Raji (cell line): ENCODE measurements around the gene SPEM2.

Experiments
- POLR2A ChIP-seq: IDR thresholded peaks from 2 replicates; pipeline ENCODE4 v1.6.1; 2011; ENCODE audit warnings: low read depth, low read length, control low read depth; ENCODE audit not compliant: insufficient read depth

Gene SPEM2

GRCh38 chr17:7394452-7395191 lies 30.8 kb upstream of the SPEM2 start, which contains the start of gene PLSCR3:
TSS of gene PLSCR3 (minus strand) at chr17:7394525. CDS start at chr17:7394110, 415 bp downstream.
- TF ChIP-seq POLR2A = peak; percentile 79

- TF ChIP-seq POLR2A = 0 out of 2 replicates have a peak, but pooled peaks have one; percentile 28
Measured at GRCh38 chr17:7396147-7396546, 29.3 kb upstream of the SPEM2 start.

- TF ChIP-seq POLR2A = peak; percentile 2; the same call in 1 of the 2 replicates
Measured at GRCh38 chr17:7398612-7399011, 26.8 kb upstream of the SPEM2 start.

GRCh38 chr17:7403043-7403726 lies 22.2 kb upstream of the SPEM2 start:
- TF ChIP-seq POLR2A = no peak

- TF ChIP-seq POLR2A = no peak
Measured at GRCh38 chr17:7403727-7403976, 21.8 kb upstream of the SPEM2 start.

GRCh38 chr17:7403977-7404736 lies 21.3 kb upstream of the SPEM2 start, which contains the start of gene TMEM256:
TSS of gene TMEM256 (minus strand) at chr17:7404097. CDS start at chr17:7404084, 13 bp downstream.
- TF ChIP-seq POLR2A = peak; percentile 91

- TF ChIP-seq POLR2A = no peak
Measured at GRCh38 chr17:7404737-7405349, 20.6 kb upstream of the SPEM2 start.

- TF ChIP-seq POLR2A = no peak
Measured at GRCh38 chr17:7405350-7406234, 19.8 kb upstream of the SPEM2 start.

GRCh38 chr17:7406235-7406825 lies 19.1 kb upstream of the SPEM2 start:
- TF ChIP-seq POLR2A = no peak

- TF ChIP-seq POLR2A = no peak
Measured at GRCh38 chr17:7407082-7407481, 18.3 kb upstream of the SPEM2 start.

GRCh38 chr17:7407485-7408251 lies 17.7 kb upstream of the SPEM2 start, which contains the start of gene NLGN2:
TSS of gene NLGN2 (plus strand) at chr17:7407845. CDS start at chr17:7408256, 411 bp downstream.
- no peak for TF ChIP-seq POLR2A

GRCh38 chr17:7408252-7408727 lies 17.1 kb upstream of the SPEM2 start:
- no peak for TF ChIP-seq POLR2A

- no peak for TF ChIP-seq POLR2A
Measured at GRCh38 chr17:7408863-7409262, 16.6 kb upstream of the SPEM2 start.
